ENCODE measurements around the gene HLA-A.
"Not testable (repeated sequence)": the region's sequence is repeated elsewhere in the genome, so short reads cannot be mapped to it uniquely, and the experiment has no call there.

HLA-A gene

GRCh38 chr6:29963697-29964096, 21.4 kb downstream of the HLA-A start:
- DNase-seq: not testable (repeated sequence)

- DNase-seq: no peak
Measured at GRCh38 chr6:29964518-29964886, 22.2 kb downstream of the HLA-A start.

GRCh38 chr6:29964887-29965562, 22.7 kb downstream of the HLA-A start:
- peak; percentile 89 for DNase-seq

DNA sequence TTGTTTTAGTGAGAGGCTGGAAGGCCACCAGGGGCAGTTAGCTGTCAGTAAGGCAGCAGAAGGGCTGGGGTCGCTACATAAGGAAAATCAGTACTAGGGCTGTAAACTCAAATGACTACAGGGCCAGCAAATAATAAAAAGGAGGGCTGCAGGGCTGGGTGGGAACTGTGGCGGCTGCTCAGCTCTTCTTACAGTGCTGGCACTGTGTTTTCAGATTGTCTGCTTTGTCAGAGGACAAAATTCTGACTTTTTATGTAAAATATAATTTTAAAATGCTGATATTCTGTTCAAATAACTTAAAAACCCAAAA, 23.2 kb downstream of the HLA-A start:
- no peak for DNase-seq

DNA sequence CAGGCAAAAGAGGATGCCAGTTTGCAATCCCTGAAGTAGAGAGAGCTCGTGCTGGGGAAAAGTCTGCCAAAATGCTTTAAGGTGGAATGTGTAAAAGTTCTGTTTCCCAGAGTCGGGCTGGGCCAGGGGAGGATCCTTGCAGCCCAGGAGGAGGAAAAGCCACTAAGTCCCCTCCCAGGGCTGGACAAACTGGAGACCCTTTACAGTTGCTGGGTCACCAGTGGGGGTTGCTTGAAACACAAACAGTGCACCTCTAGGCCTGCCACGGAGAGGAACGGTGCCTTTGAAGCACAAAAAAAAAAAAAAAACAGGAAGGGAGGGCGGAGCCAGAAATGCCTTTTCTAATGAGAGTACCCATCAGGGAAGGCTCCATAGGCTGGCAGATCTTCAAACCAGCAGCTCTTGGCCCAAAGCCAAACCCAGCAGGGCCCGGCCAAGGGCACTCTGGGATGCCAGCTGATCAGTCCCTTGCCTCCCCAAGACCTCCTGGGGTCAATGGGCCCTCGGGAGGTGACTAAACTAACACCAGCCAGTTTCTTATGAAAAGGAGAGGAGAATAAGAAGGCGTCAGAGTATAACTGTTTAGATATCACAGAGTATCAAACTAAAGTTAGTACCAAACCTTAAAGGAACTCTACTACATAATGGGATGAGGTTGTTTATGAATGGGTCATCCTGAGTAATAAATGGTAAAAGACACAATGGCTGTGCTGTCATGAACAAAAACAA, 23.7 kb downstream of the HLA-A start:
- DNase-seq: peak; percentile 85

- DNase-seq: peak; percentile 37
Measured at GRCh38 chr6:29967379-29968010, 25.2 kb downstream of the HLA-A start.

GRCh38 chr6:29968130-29968529, 25.8 kb downstream of the HLA-A start:
- no peak for DNase-seq

GRCh38 chr6:29968905-29969304, 26.6 kb downstream of the HLA-A start:
- no peak for DNase-seq

- no peak for DNase-seq
Measured at GRCh38 chr6:29970711-29971110, 28.4 kb downstream of the HLA-A start.

- no peak for DNase-seq
Measured at GRCh38 chr6:29974901-29975560, 32.7 kb downstream of the HLA-A start.

DNA sequence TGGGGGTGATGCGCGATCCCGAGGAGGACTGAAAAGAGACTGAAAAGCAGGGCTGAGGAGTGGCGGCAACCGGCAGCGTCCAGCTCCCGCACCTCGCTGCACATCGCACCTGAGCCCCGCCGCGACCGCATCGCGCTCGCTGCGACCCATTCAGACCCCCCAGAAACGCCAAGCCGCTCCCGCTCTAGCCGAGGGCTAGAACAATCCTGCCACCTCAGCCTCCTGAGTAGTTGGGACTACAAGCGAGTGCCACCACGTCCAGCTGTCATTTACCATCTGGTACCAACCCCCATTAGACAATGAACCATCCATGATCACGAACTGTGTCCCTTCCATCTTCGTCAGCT, 33.2 kb downstream of the HLA-A start:
- DNase-seq: no peak

DNA sequence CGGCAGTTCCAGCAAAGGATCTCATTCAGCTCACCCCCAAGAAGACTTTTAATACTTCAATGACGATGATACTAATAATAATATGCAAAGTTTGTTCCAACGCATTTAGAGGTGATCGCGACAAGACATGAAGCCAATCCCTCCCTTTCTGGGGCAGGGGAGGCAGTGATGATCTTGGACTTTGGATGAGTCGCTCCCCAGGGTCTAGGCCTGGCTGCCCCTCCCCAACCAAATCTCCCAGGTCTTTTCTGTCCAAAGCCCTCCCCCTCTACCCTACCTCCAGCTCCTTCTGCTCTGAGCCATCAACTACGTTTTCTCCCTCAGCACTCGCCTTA, 33.9 kb downstream of the HLA-A start:
- DNase-seq: no peak

- DNase-seq: peak; percentile 78
Measured at GRCh38 chr6:29976588-29977424, 34.5 kb downstream of the HLA-A start.

DNA sequence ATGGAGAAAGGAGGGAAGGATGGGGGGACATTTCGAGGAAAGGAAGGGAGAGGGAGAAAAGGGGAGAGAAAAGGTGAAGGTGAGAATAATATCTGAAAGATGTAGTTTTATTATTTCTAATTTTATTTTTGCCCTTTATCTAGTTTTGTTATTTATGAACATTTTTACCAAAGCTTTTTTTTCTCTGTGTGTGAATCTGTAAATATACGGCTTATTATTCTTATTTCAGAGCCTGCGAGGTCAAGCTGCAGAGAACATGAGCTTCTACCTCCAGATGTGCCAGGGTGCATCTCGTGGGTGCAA, 35.0 kb downstream of the HLA-A start:
- no peak for DNase-seq

DNA sequence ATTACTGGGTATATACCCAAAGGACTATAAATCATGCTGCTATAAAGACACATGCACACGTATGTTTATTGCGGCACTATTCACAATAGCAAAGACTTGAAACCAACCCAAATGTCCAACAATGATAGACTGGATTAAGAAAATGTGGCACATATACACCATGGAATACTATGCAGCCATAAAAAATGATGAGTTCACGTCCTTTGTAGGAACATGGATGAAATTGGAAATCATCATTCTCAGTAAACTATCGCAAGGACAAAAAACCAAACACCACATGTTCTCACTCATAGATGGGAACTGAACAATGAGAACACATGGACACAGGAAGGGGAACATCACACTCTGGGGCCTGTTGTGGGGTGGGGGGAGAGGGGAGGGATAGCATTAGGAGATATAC, 37.7 kb downstream of the HLA-A start:
- DNase-seq: not testable (repeated sequence)

DNA sequence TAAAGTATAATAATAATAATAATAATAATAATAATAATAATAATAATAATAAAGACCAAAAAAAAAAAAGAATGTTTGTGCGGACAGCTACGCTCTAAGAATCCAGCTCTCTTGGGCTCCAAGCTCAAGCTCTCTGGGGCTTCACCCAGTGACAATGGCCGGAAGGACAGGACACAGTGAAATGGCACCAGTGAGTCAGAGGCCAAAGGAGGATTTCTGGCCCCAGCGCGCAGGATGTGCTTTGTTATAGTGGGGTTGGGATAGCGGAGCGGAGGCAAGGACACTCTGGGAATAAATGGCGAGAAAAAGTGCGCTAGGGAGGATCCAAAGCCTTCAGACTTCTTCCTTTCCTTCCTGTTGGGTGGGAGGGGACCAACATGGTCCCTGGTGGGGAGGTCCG, 38.2 kb downstream of the HLA-A start:
- DNase-seq: no peak

- no peak for DNase-seq
Measured at GRCh38 chr6:29981211-29981812, 39.0 kb downstream of the HLA-A start.

GRCh38 chr6:29982097-29982496, 39.8 kb downstream of the HLA-A start:
- no peak for DNase-seq

DNA sequence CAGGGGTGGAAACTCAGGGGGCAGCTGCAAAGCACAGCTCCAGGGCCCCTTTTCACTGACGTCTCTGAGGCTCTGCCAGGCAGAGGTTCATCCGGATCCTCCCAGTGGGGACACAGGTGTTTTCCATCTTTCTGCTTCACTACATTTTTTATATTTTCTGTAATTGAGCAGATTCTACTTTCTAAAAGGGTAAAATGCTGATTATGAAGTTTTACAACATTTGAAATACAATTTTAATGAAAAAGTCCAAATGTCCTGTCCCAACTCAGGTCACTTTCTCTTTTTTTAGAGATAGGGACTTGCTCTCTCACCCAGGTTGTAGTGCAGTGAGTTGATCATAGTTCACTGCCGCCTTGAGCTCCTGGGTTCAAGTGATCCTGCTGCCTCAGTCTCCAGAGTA, 41.9 kb downstream of the HLA-A start:
- DNase-seq: no peak

DNA sequence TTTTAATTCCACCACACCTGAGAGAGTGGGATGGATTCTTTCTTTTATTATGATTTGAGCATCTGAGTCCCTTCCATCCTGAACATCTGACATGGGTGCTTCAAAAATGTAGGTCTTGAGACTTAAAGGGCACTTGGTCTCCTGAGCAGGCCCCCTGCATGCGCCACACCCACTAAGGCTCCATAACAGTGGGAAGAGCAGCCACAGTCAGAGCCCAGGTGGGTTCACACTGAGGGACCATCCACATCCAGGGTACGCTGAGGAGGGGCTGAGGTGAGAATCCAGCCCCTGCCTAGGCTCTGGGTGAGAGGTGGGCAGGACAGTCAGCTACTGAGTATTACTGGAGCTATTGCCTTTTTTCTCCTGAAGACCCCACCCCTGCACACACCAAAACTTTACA, 42.7 kb downstream of the HLA-A start:
- DNase-seq: no peak

DNA sequence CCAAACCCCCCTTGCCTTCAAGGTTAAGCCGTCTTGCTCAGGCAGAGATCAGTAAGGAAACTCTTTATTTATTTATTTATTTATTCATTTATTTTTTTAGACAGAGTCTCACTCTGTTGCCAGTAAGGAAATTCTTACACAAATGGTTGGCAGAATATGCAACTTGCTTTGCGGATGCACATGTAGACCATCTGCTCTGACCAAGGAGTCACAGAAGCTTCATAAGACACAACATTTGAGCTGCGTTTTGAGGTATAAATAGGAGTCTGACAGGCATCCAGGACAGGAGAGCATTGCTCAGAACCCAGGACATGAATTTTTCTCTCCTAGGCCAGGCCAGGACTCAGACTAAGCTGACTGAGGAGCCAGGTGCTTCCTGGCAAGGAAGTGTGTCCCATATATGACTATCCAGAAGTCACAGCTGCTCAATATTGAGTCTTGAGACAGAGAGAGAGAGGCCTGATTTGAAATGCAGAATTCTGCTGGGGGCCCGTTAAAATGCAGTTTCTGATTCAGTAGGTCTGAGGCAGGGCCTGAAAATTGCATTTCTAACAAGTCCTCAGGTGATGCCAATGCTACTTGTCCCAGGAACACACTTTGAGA, 43.9 kb downstream of the HLA-A start:
- no peak for DNase-seq

GRCh38 chr6:29989211-29989610, 46.9 kb downstream of the HLA-A start:
- no peak for DNase-seq

- no peak for DNase-seq
Measured at GRCh38 chr6:29990931-29991330, 48.6 kb downstream of the HLA-A start.

Measured in NCI-H345 (cell line).